Measurements from ENCODE around the gene SMTN. TPM values are rescaled to one million over a fixed set of nuclear protein-coding genes. Genes with fewer than 3 reads are reported as not detected.

SMTN gene
- total and polyA plus RNA-seq, 4 donors = 10.1 to 47.3 (median 13.8) TPM

- no peaks in the 10 kb centered on the region for H3K36me3 ChIP-seq (ENCODE audit: control insufficient read depth in 4 of 4, insufficient read depth in 3 of 4, low read depth in 1 of 4, low read length in 3 of 4)
- H3K4me1 ChIP-seq (ENCODE audit: control insufficient read depth in 4 of 4, insufficient read depth in 4 of 4, low read length in 3 of 4) = no peaks in the 10 kb centered on the region
- no peaks in the 10 kb centered on the region for H3K9me3 ChIP-seq (ENCODE audit: control insufficient read depth in 4 of 4, low read length in 3 of 4)
- no peak for DNase-seq (ENCODE audit: low spot score)
- WGBS = 75% methylated on average over 10 of the region's 10 CpGs
- no peaks in the 10 kb centered on the region for H3K27me3 ChIP-seq (ENCODE audit: control insufficient read depth in 4 of 4, insufficient read depth in 4 of 4, low read length in 3 of 4)
- H3K4me3 ChIP-seq (ENCODE audit: low read depth in 1 of 3, low read length in 3 of 3) = no peak overlapping the region
- H3K9ac ChIP-seq (ENCODE audit: low read depth in 1 of 2, low read length in 2 of 2) = no peak overlapping the region
- TF ChIP-seq RAD21 (IDR thresholded peaks at IDR 0.05) = no peak
- no peak for TF ChIP-seq TAF1 (conservative IDR thresholded peaks at IDR 0.05)
- no peak for TF ChIP-seq EGR1 (IDR thresholded peaks at IDR 0.05; ENCODE audit: low read depth in 2 of 2)
- no peak for TF ChIP-seq SP1 (IDR thresholded peaks at IDR 0.05)
- no peak overlapping the region for H3K27ac ChIP-seq (ENCODE audit: low read depth in 1 of 2, low read length in 2 of 2)
Observed at GRCh38 chr22:31137721-31138120, 56.6 kb downstream of the SMTN start.

- Histone ChIP-seq H3K27me3 (ENCODE audit: control insufficient read depth in 4 of 4, insufficient read depth in 4 of 4, low read length in 3 of 4) (no peaks in the 10 kb centered on the region), H3K9me3 (ENCODE audit: control insufficient read depth in 4 of 4, low read length in 3 of 4) (no peaks in the 10 kb centered on the region), H3K4me3 (ENCODE audit: low read depth in 1 of 3, low read length in 3 of 3) (no peak overlapping the region), H3K36me3 (ENCODE audit: control insufficient read depth in 4 of 4, insufficient read depth in 3 of 4, low read depth in 1 of 4, low read length in 3 of 4) (no peaks in the 10 kb centered on the region), H3K4me1 (ENCODE audit: control insufficient read depth in 4 of 4, insufficient read depth in 4 of 4, low read length in 3 of 4) (no peaks in the 10 kb centered on the region), H3K27ac (ENCODE audit: low read depth in 1 of 2, low read length in 2 of 2) (no peak overlapping the region), H3K9ac (ENCODE audit: low read depth in 1 of 2, low read length in 2 of 2) (no peak overlapping the region)
- TF ChIP-seq FOXA2 (IDR thresholded peaks at IDR 0.05) = no peak
- TF ChIP-seq ZBTB33 (IDR thresholded peaks at IDR 0.05) = no peak
- no peak for TF ChIP-seq HNF4G (IDR thresholded peaks at IDR 0.05)
- no peak for TF ChIP-seq NR2F2 (IDR thresholded peaks at IDR 0.05)
- no peak for TF ChIP-seq JUND (IDR thresholded peaks at IDR 0.05)
- TF ChIP-seq RAD21 (IDR thresholded peaks at IDR 0.05) = no peak
- no peak for TF ChIP-seq HNF4A (conservative IDR thresholded peaks at IDR 0.05)
- TF ChIP-seq FOXA1 (IDR thresholded peaks at IDR 0.05) = no peak
- no peak for TF ChIP-seq REST (IDR thresholded peaks at IDR 0.05)
- TF ChIP-seq RXRA (IDR thresholded peaks at IDR 0.05) = no peak
- no peak for TF ChIP-seq SP1 (IDR thresholded peaks at IDR 0.05)
- no peak for DNase-seq (ENCODE audit: low spot score)
- 83% methylated on average over 10 of the region's 10 CpGs for WGBS
Observed at GRCh38 chr22:31138126-31138525, 57.0 kb downstream of the SMTN start.

GRCh38 chr22:31139066-31139465 is 57.9 kb downstream of the SMTN start:
- no peak for DNase-seq (ENCODE audit: low spot score)
- H3K4me3 ChIP-seq (ENCODE audit: low read depth in 1 of 3, low read length in 3 of 3) = no peak overlapping the region
- 73% methylated on average over 3 of the region's 3 CpGs for WGBS

More at GRCh38 chr22:31139066-31139465, 57.9 kb downstream of the SMTN start:
- Histone ChIP-seq H3K36me3 (ENCODE audit: control insufficient read depth in 4 of 4, insufficient read depth in 3 of 4, low read depth in 1 of 4, low read length in 3 of 4) (no peaks in the 10 kb centered on the region), H3K9ac (ENCODE audit: low read depth in 1 of 2, low read length in 2 of 2) (no peak overlapping the region), H3K27ac (ENCODE audit: low read depth in 1 of 2, low read length in 2 of 2) (no peak overlapping the region), H3K9me3 (ENCODE audit: control insufficient read depth in 4 of 4, low read length in 3 of 4) (no peaks in the 10 kb centered on the region), H3K27me3 (ENCODE audit: control insufficient read depth in 4 of 4, insufficient read depth in 4 of 4, low read length in 3 of 4) (no peaks in the 10 kb centered on the region), H3K4me1 (ENCODE audit: control insufficient read depth in 4 of 4, insufficient read depth in 4 of 4, low read length in 3 of 4) (no peaks in the 10 kb centered on the region)
- TF ChIP-seq YY1 (IDR thresholded peaks at IDR 0.05) = no peak
- no peak for TF ChIP-seq JUND (IDR thresholded peaks at IDR 0.05)
- no peak for TF ChIP-seq FOXA1 (IDR thresholded peaks at IDR 0.05)
- TF ChIP-seq RXRA (IDR thresholded peaks at IDR 0.05) = no peak
- TF ChIP-seq ATF3 (IDR thresholded peaks at IDR 0.05) = no peak

Measured in liver (tissue), 9 donors.